Fibroblast of skin of scalp (primary cell): Measurements from ENCODE around the gene AASS.

Experiments used
- DNase-seq: peaks from one replicate; pipeline ENCODE4 v3.0.0-alpha.2; 2013

AASS gene

GRCh38 chr7:122038904-122039303 is 105.1 kb downstream of the AASS start:
- DNase-seq: peak; percentile 3

GRCh38 chr7:122038134-122038533 is 105.9 kb downstream of the AASS start:
- DNase-seq: no peak

DNA sequence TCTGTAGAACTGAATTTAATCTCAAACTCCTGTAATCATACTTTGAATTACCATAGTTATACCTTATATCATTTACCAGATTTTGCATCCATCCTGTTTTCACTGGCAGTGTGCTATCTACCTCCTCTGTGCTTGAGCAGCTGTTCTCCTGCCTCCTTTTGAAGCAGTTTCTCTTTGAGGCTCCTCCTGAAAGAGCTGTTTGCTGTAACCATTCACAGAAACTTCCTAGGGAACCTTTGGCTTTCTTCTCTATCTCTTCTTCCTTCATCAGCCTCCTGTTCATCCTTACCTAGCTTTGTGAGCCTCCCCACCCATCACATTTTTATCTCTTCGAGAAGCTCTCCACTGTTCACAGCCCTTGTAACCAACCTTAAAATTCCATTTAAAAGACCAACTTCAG is 108.2 kb downstream of the AASS start:
- DNase-seq: no peak

DNA sequence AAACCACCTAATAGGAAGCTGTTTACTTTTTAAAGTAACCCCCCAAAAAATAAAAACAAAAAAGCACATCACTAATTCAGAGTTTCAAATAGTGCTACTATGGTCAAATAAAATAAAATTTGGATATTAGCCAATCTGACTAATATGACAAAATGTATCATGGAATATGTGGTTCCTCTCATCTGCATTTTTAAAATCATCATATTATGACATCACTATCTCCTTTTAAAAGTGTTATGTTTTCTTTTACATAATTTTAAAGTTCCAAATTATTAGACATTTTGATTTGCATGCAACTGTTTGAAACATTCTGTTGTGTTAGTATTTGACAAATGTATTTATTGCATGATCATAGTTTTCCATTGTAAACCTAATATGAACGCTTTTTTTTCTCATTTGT is 110.4 kb downstream of the AASS start:
- no peak for DNase-seq

- no peak for DNase-seq
Measured at GRCh38 chr7:122027058-122027457, 117.0 kb downstream of the AASS start.
